Calu3 (cell line): ENCODE data around the gene OR10H1. TPM values are rescaled to one million over a fixed set of nuclear protein-coding genes. Genes with fewer than 3 reads are reported as not detected.

ENCODE experiments used
- BruUV-seq: library from RNA; stranded (reverse); fragments of 400-500 nt; replicated peaks from 2 replicates; lab custom pipeline; 2021; lab: Mats Ljungman, UMichigan
- CTCF ChIA-PET: fragments of 300-600 bp; sonication (Branson Sonifier 250); formaldehyde crosslinking; loops from one replicate; lab custom pipeline; 2022; ENCODE audit warnings: antibody characterized with exemption; lab: Charles Lee
- DNase-seq: peaks from one replicate; pipeline ENCODE4 v3.0.0; 2022
- H3K27ac Mint-ChIP-seq: one replicate; pipeline ENCODE4 v1.8.0; 2022; ENCODE audit warnings: mixed read lengths; ENCODE audit not compliant: unreplicated experiment
- H3K27me3 Mint-ChIP-seq: one replicate; pipeline ENCODE4 v1.8.0; 2022; ENCODE audit warnings: mixed read lengths; ENCODE audit not compliant: unreplicated experiment
- H3K36me3 Mint-ChIP-seq: one replicate; pipeline ENCODE4 v1.8.0; 2022; ENCODE audit warnings: mild to moderate bottlenecking, moderate library complexity, mixed read lengths; ENCODE audit not compliant: insufficient read depth, unreplicated experiment
- H3K4me1 Mint-ChIP-seq: one replicate; pipeline ENCODE4 v1.8.0; 2022; ENCODE audit warnings: mild to moderate bottlenecking, low read depth, mixed read lengths; ENCODE audit not compliant: unreplicated experiment
- H3K4me3 Mint-ChIP-seq: one replicate; pipeline ENCODE4 v1.8.0; 2022; ENCODE audit warnings: mild to moderate bottlenecking, low read depth, moderate library complexity, mixed read lengths; ENCODE audit not compliant: unreplicated experiment
- H3K9me3 Mint-ChIP-seq: one replicate; pipeline ENCODE4 v1.8.0; 2022; ENCODE audit warnings: low read depth, mixed read lengths; ENCODE audit not compliant: unreplicated experiment
- intact Hi-C: fragments of 100-400 bp; cut with micrococcal nuclease; formaldehyde crosslinking; loops from one replicate; pipeline ENCODE4 v1.10.0; 2022; ENCODE audit not compliant: unreplicated experiment
- total RNA-seq: library from RNA; stranded (reverse); gene quantifications from 2 replicates; pipeline ENCODE4 v1.2.3, GENCODE V29; 2022
- TF ChIP-seq, protein P1 (sequence below): fragments of 200-600 bp; IDR thresholded peaks from one replicate; pipeline ENCODE4 v1.8.0; 2022; ENCODE audit warnings: antibody characterized with exemption; ENCODE audit not compliant: unreplicated experiment

Gene OR10H1
- total RNA-seq, 1 experiment from 2014 or later, result 4.4 TPM

DNA sequence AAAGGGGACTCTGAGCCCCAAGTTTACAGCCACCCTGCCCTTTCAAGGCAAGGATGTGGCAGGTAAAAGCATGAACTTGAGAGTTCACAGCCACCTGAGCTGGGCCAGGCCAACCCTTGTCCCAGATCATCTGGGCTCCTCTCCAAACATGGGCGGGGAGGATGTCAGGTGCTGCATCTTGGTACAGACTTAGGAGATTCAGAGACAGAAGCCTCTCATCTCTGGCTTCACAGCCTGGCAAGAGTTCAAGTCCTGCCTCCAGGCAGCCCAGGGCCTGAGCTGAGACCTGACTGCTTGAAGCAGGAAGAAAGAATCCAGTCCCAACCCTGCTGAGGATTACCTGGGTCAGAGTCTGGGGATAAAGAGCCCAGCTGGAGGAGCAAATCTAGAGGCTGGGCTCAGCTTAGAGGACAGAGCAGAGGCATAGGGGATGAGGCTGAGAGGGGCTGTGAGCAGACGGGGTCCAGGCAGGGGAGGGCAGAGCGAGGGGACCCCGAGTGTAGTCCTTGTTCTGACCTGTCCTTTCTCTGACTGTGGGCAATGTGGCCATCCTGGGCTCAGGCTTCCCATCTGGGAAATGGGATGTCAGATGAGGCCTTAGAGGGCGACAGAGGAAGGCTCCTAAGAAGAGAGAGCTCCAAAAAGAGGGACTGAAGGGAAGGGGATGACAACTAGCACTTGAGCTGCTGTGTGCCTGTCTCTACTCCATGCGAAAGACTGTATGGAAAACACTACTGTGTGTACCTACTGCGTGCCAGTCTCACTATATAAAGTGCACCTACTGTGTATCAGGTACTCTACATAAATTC, 34.6 kb downstream of the OR10H1 start:
- intact Hi-C loops, result no loop called here
- H3K36me3 Mint-ChIP-seq, result no peaks in the 10 kb centered on the region
- CTCF ChIA-PET, result no interaction called here
- no peak overlapping the region for H3K27ac Mint-ChIP-seq
- H3K27me3 Mint-ChIP-seq, result peaks cover 20% of the 10 kb centered on the region
- TF ChIP-seq, protein P1, sequence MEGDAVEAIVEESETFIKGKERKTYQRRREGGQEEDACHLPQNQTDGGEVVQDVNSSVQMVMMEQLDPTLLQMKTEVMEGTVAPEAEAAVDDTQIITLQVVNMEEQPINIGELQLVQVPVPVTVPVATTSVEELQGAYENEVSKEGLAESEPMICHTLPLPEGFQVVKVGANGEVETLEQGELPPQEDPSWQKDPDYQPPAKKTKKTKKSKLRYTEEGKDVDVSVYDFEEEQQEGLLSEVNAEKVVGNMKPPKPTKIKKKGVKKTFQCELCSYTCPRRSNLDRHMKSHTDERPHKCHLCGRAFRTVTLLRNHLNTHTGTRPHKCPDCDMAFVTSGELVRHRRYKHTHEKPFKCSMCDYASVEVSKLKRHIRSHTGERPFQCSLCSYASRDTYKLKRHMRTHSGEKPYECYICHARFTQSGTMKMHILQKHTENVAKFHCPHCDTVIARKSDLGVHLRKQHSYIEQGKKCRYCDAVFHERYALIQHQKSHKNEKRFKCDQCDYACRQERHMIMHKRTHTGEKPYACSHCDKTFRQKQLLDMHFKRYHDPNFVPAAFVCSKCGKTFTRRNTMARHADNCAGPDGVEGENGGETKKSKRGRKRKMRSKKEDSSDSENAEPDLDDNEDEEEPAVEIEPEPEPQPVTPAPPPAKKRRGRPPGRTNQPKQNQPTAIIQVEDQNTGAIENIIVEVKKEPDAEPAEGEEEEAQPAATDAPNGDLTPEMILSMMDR, result no peak
- no TSS peak for BruUV-seq
- H3K4me3 Mint-ChIP-seq, result no peak overlapping the region
- no peaks in the 10 kb centered on the region for H3K4me1 Mint-ChIP-seq
- H3K9me3 Mint-ChIP-seq, result no peaks in the 10 kb centered on the region
- DNase-seq, result no peak

DNA sequence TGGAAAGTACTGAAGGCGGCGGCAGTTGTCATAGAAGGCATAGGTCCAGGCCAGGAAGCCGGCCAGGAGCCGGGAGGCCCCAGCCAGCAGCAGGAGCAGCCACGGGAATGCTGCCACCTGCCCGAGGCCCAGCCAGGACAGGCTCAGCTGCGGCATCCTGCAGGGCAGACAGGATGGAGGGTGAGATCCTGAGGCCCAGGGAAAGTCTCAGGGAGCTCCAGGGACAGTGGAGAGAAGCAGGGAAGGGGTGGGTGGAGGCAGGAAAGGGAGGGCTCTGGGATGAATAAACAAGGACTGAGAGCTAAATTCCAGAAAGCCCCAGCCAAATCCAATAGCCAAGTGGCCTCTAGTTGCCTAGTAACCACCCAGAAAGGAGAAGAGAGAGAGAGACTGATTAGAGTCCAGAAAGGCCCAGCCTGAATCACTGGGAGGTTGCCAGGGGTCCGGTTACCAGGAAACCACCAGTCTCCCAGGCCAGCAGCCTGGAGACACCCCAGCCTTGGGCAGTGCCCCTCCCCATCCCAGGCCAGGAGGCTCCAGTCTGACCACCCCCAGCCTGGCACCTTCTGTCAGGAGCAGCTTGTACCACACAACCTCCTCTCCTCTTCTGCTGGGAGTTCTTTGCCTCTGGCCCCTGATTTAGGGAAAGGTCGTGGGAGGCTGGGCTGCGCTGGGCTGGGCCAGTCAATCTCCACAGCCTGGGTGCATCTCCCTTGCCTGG, 35.5 kb downstream of the OR10H1 start:
- no peaks in the 10 kb centered on the region for H3K4me1 Mint-ChIP-seq
- TF ChIP-seq, protein P1, result no peak
- peak; percentile 31 for DNase-seq
- CTCF ChIA-PET, result no interaction called here
- H3K27ac Mint-ChIP-seq, result no peak overlapping the region
- BruUV-seq, result no TSS peak
- no peak overlapping the region for H3K4me3 Mint-ChIP-seq
- H3K36me3 Mint-ChIP-seq, result no peaks in the 10 kb centered on the region
- H3K27me3 Mint-ChIP-seq, result peaks cover 28% of the 10 kb centered on the region
- no peaks in the 10 kb centered on the region for H3K9me3 Mint-ChIP-seq
- intact Hi-C loops, result no loop called here

DNA sequence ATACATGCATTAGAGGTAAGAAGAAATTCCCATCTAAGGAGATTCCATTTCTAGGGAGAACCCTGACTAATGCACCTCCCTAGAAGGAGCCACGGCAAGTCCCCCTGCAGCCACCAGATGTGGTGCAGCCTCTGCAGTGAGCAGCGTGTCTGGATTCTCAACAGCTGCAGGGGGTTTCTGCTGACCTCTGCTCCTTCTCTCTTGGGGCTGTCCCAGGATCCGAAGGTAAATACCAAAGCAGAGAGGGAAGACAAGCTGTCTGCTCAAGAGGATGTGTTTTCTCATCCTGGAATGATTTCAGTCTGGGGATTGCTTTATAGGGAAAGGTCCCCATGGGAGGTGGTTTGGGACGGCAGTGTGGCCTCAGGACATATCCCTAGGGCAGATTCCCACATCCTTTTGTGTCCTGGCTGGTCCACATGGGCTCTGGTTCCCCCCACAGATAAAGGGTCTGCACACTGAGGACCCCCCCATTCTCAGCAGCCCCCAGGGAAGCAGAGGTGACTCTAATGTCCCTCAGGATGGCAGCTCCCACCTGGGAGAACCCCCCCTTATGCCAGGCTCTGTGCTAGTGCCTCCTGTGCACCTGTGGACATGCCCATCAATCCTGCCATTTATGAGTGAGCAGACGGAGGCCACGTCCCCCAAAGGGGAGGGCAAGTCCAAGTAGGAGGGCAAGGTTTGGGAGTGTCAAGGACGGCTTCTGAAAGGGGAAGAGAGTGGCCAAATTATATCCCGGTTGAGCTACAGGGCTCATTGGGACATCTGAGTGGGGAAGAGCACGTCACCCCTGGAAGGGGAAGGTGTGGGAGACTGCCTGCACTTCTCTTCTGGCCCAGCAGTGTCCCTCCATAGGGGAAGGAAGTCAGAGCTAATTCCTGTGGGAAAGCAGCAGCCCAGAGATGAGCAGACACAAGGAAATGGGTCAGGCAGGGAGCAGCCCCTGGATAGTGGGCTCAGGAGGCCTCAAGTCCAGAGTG, 38.2 kb downstream of the OR10H1 start:
- intact Hi-C loops, result no loop called here
- H3K4me3 Mint-ChIP-seq, result no peak overlapping the region
- CTCF ChIA-PET, result no interaction called here
- BruUV-seq, result no TSS peak
- TF ChIP-seq, protein P1, result no peak
- no peaks in the 10 kb centered on the region for H3K36me3 Mint-ChIP-seq
- no peak for DNase-seq
- no peaks in the 10 kb centered on the region for H3K9me3 Mint-ChIP-seq
- peaks cover 34% of the 10 kb centered on the region for H3K27me3 Mint-ChIP-seq
- H3K27ac Mint-ChIP-seq, result no peak overlapping the region
- no peaks in the 10 kb centered on the region for H3K4me1 Mint-ChIP-seq

DNA sequence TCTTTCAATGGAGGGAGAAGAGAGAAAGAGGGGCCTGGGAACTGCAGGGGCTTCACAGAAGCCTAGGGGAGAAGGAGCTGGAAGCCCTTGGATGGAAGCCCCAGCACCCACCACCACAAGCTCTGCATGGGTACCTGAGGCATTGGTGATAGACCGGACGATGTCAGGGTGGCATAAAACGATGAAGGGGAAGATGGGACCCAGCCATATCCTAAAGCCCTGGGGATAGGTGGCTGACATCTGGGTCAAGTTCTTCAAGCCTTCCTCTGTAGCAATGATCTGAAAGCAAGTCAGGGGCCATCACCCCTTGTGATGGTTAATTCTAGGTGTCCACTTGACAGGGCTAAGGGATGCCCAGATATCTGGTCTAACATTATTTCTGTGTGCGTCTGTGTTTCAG, 39.2 kb downstream of the OR10H1 start:
- DNase-seq, result no peak
- no peaks in the 10 kb centered on the region for H3K9me3 Mint-ChIP-seq
- H3K4me3 Mint-ChIP-seq, result no peak overlapping the region
- H3K4me1 Mint-ChIP-seq, result no peaks in the 10 kb centered on the region
- CTCF ChIA-PET, result no interaction called here
- BruUV-seq, result no TSS peak
- peaks cover 44% of the 10 kb centered on the region for H3K27me3 Mint-ChIP-seq
- TF ChIP-seq, protein P1, result no peak
- H3K27ac Mint-ChIP-seq, result no peak overlapping the region
- intact Hi-C loops, result no loop called here
- H3K36me3 Mint-ChIP-seq, result no peaks in the 10 kb centered on the region
